Measurements from ENCODE around the gene TSPAN11.
"Not testable (repeated sequence)": the region's sequence is repeated elsewhere in the genome, so short reads cannot be mapped to it uniquely, and the experiment has no call there.

Gene TSPAN11

GRCh38 chr12:31007153-31007495 lies 80.6 kb downstream of the TSPAN11 start:
- no peak for ATAC-seq (replicated peaks)
- Mint-ChIP-seq H3K4me1 (ENCODE audit: low read depth in 2 of 2) (peaks cover 0 to 1% of the 10 kb centered on the region in 2 donors), H3K9me3 (no peaks in the 10 kb centered on the region), H3K27me3 (peaks cover 8 to 48% of the 10 kb centered on the region in 2 donors), H3K4me3 (no peak overlapping the region), H3K36me3 (ENCODE audit: insufficient read depth) (no peaks in the 10 kb centered on the region), H3K27ac (no peak overlapping the region)
- DNase-seq, result no peak

GRCh38 chr12:31007636-31008175 lies 81.2 kb downstream of the TSPAN11 start:
- Mint-ChIP-seq H3K9me3 (no peaks in the 10 kb centered on the region), H3K36me3 (ENCODE audit: insufficient read depth) (no peaks in the 10 kb centered on the region), H3K27me3 (peaks cover 14 to 48% of the 10 kb centered on the region in 2 donors), H3K4me3 (no peak overlapping the region), H3K27ac (no peak overlapping the region), H3K4me1 (ENCODE audit: low read depth in 2 of 2) (peaks cover 0 to 1% of the 10 kb centered on the region in 2 donors)
- ATAC-seq (replicated peaks), result no peak
- DNase-seq, result no peak

GRCh38 chr12:31008241-31008761 lies 81.8 kb downstream of the TSPAN11 start:
- ATAC-seq (replicated peaks) (no peak), DNase-seq (no peak)
- Mint-ChIP-seq H3K27ac (no peak overlapping the region), H3K4me1 (ENCODE audit: low read depth in 2 of 2) (peaks cover 0 to 1% of the 10 kb centered on the region in 2 donors), H3K36me3 (ENCODE audit: insufficient read depth) (no peaks in the 10 kb centered on the region), H3K4me3 (no peak overlapping the region), H3K9me3 (no peaks in the 10 kb centered on the region), H3K27me3 (peaks cover 18 to 47% of the 10 kb centered on the region in 2 donors)

- Mint-ChIP-seq H3K27ac (no peak overlapping the region), H3K9me3 (no peaks in the 10 kb centered on the region), H3K4me1 (ENCODE audit: low read depth in 2 of 2) (peaks cover 0 to 1% of the 10 kb centered on the region in 2 donors), H3K27me3 (peaks cover 18 to 38% of the 10 kb centered on the region in 2 donors), H3K4me3 (no peak overlapping the region), H3K36me3 (ENCODE audit: insufficient read depth) (no peaks in the 10 kb centered on the region)
- no peak for ATAC-seq (replicated peaks)
- DNase-seq, result no peak
These were observed 82.7 kb downstream of the TSPAN11 start for GRCh38 chr12:31008961-31009840.

- no peaks in the 10 kb centered on the region for H3K36me3 Mint-ChIP-seq (ENCODE audit: insufficient read depth)
- H3K9me3 Mint-ChIP-seq, result no peaks in the 10 kb centered on the region
- H3K4me1 Mint-ChIP-seq (ENCODE audit: low read depth in 2 of 2), result peaks cover 0 to 1% of the 10 kb centered on the region in 2 donors
- peaks cover 19 to 30% of the 10 kb centered on the region in 2 donors for H3K27me3 Mint-ChIP-seq
- no peak overlapping the region for H3K4me3 Mint-ChIP-seq
- DNase-seq, result no peak
- no peak overlapping the region for H3K27ac Mint-ChIP-seq
- no peak for ATAC-seq (replicated peaks)
These were observed 83.4 kb downstream of the TSPAN11 start for GRCh38 chr12:31009976-31010375.

- DNase-seq, result no peak
- Mint-ChIP-seq H3K27ac (no peak overlapping the region), H3K27me3 (peaks cover 33 to 41% of the 10 kb centered on the region in 2 donors), H3K9me3 (no peaks in the 10 kb centered on the region), H3K4me3 (no peak overlapping the region), H3K36me3 (ENCODE audit: insufficient read depth) (no peaks in the 10 kb centered on the region), H3K4me1 (ENCODE audit: low read depth in 2 of 2) (peaks cover 0 to 1% of the 10 kb centered on the region in 2 donors)
- ATAC-seq (replicated peaks), result no peak
These were observed 84.8 kb downstream of the TSPAN11 start for GRCh38 chr12:31011336-31011735.

GRCh38 chr12:31011746-31012566 lies 85.4 kb downstream of the TSPAN11 start:
- H3K36me3 Mint-ChIP-seq (ENCODE audit: insufficient read depth), result no peaks in the 10 kb centered on the region
- peaks cover 0 to 1% of the 10 kb centered on the region in 2 donors for H3K4me1 Mint-ChIP-seq (ENCODE audit: low read depth in 2 of 2)
- peaks cover 33 to 43% of the 10 kb centered on the region in 2 donors for H3K27me3 Mint-ChIP-seq
- no peak overlapping the region for H3K4me3 Mint-ChIP-seq
- DNase-seq (no peak), ATAC-seq (replicated peaks) (no peak)
- H3K9me3 Mint-ChIP-seq, result no peaks in the 10 kb centered on the region
- no peak overlapping the region for H3K27ac Mint-ChIP-seq

- not testable (repeated sequence) for H3K4me1 Mint-ChIP-seq (ENCODE audit: low read depth in 2 of 2); H3K27ac Mint-ChIP-seq; ATAC-seq (replicated peaks); H3K4me3 Mint-ChIP-seq; H3K36me3 Mint-ChIP-seq (ENCODE audit: insufficient read depth); DNase-seq; H3K9me3 Mint-ChIP-seq
- H3K27me3 Mint-ChIP-seq, result peaks cover 35 to 43% of the 10 kb centered on the region in 2 donors
These were observed 86.0 kb downstream of the TSPAN11 start for GRCh38 chr12:31012567-31012891.

GRCh38 chr12:31015215-31015614 lies 88.7 kb downstream of the TSPAN11 start:
- ATAC-seq (replicated peaks) (no peak), DNase-seq (no peak)
- Mint-ChIP-seq H3K27me3 (peaks cover 50 to 55% of the 10 kb centered on the region in 2 donors), H3K27ac (no peak overlapping the region), H3K4me3 (no peak overlapping the region), H3K36me3 (ENCODE audit: insufficient read depth) (no peaks in the 10 kb centered on the region), H3K9me3 (no peaks in the 10 kb centered on the region), H3K4me1 (ENCODE audit: low read depth in 2 of 2) (no peaks in the 10 kb centered on the region)

GRCh38 chr12:31016057-31016456 lies 89.5 kb downstream of the TSPAN11 start:
- no peak overlapping the region for H3K27ac Mint-ChIP-seq
- H3K36me3 Mint-ChIP-seq (ENCODE audit: insufficient read depth), result no peaks in the 10 kb centered on the region
- H3K4me3 Mint-ChIP-seq, result no peak overlapping the region
- H3K9me3 Mint-ChIP-seq, result no peaks in the 10 kb centered on the region
- H3K27me3 Mint-ChIP-seq, result peaks cover 56 to 59% of the 10 kb centered on the region in 2 donors
- H3K4me1 Mint-ChIP-seq (ENCODE audit: low read depth in 2 of 2), result no peaks in the 10 kb centered on the region
- ATAC-seq (replicated peaks), result no peak
- no peak for DNase-seq

- no peak for DNase-seq
- Mint-ChIP-seq H3K9me3 (no peaks in the 10 kb centered on the region), H3K4me3 (no peak overlapping the region), H3K4me1 (ENCODE audit: low read depth in 2 of 2) (no peaks in the 10 kb centered on the region), H3K36me3 (ENCODE audit: insufficient read depth) (no peaks in the 10 kb centered on the region), H3K27ac (no peak overlapping the region), H3K27me3 (peaks cover 54% of the 10 kb centered on the region in 2 donors)
- ATAC-seq (replicated peaks), result no peak
These were observed 91.0 kb downstream of the TSPAN11 start for GRCh38 chr12:31017535-31017934.

GRCh38 chr12:31018106-31018789 lies 91.7 kb downstream of the TSPAN11 start:
- no peaks in the 10 kb centered on the region for H3K4me1 Mint-ChIP-seq (ENCODE audit: low read depth in 2 of 2)
- no peak overlapping the region for H3K27ac Mint-ChIP-seq
- no peak for ATAC-seq (replicated peaks)
- H3K4me3 Mint-ChIP-seq, result no peak overlapping the region
- no peaks in the 10 kb centered on the region for H3K36me3 Mint-ChIP-seq (ENCODE audit: insufficient read depth)
- no peak for DNase-seq
- peaks cover 55% of the 10 kb centered on the region in 2 donors for H3K27me3 Mint-ChIP-seq
- no peaks in the 10 kb centered on the region for H3K9me3 Mint-ChIP-seq
